Esophagus muscularis mucosa (tissue), 4 donors: Measurements from ENCODE around the gene SAP25. TPM values are rescaled to one million over a fixed set of nuclear protein-coding genes. Genes with fewer than 3 reads are reported as not detected.
"Not testable (repeated sequence)": the region's sequence is repeated elsewhere in the genome, so short reads cannot be mapped to it uniquely, and the experiment has no call there.

Experiments
- DNase-seq: peaks from one replicate; pipeline ENCODE4 v3.0.0-alpha.2; 2017; ENCODE audit errors: extremely low spot score
- H3K27ac ChIP-seq, 4 donors: fragments of 200-600 bp; sonication (generic); replicated peaks in 1 of 4; 1 replicate in 3 of 4; 2 replicates in 1 of 4; pipeline ENCODE4 v1.5.1; 2016 to 2019; ENCODE audit warnings: mild to moderate bottlenecking in 1 of 4
- H3K27me3 ChIP-seq, 4 donors: fragments of 200-600 bp; sonication (generic); one replicate each; pipeline versions ENCODE4 v1.5.1 to v1.6.0; 2016 to 2019
- H3K36me3 ChIP-seq, 4 donors: fragments of 200-600 bp; sonication (generic); one replicate each; pipeline ENCODE4 v1.5.1; 2016 to 2019
- H3K4me1 ChIP-seq, 4 donors: fragments of 200-600 bp; sonication (generic); one replicate each; pipeline ENCODE4 v1.5.1; 2016 to 2019
- H3K4me3 ChIP-seq, 4 donors: fragments of 200-600 bp; sonication (generic); 1 replicate in 2 of 4; 2 replicates in 2 of 4; pipeline ENCODE4 v1.5.1; 2016 to 2019; ENCODE audit warnings: mild to moderate bottlenecking in 4 of 4, moderate library complexity in 1 of 4
- H3K9me3 ChIP-seq, 4 donors: fragments of 200-600 bp; sonication (generic); 1 replicate in 3 of 4; 2 replicates in 1 of 4; pipeline ENCODE4 v1.5.1; 2016 to 2019
- EP300 ChIP-seq: sonication (generic); formaldehyde crosslinking; IDR thresholded peaks from one replicate; pipeline ENCODE4 v1.6.1; 2017; ENCODE audit warnings: antibody characterized with exemption
- POLR2A ChIP-seq: fragments of 450-650 bp; IDR thresholded peaks from one replicate; pipeline ENCODE4 v1.6.1; 2017; ENCODE audit warnings: antibody characterized with exemption, moderate library complexity, mild to moderate bottlenecking, low read depth
- POLR2AphosphoS5 ChIP-seq, 2 donors: sonication (generic); formaldehyde crosslinking; IDR thresholded peaks; one replicate each; pipeline ENCODE4 v1.6.1; 2017; ENCODE audit warnings: antibody characterized with exemption in 2 of 2
- WGBS: methylation state at CpG from one replicate; pipeline ENCODE4 v1.1.5; 2018; 5-methylcytosine and 5-hydroxymethylcytosine counted together
- intact Hi-C: fragments of 100-400 bp; cut with DNase I; formaldehyde crosslinking; loops from one replicate; pipeline ENCODE4 v1.15.1; 2023
- total RNA-seq, 4 donors: library from RNA; depleted of rRNA; stranded (reverse); fragments of >200 nt; gene quantifications; one replicate each; pipeline versions ENCODE4 v1.1.0 to v1.2.1, GENCODE V29; 2016
- TF ChIP-seq, protein P1 (sequence below), 3 experiments: fragments of 200-600 bp in 2 of 3; fragments of 450-650 bp in 1 of 3; sonication (generic) in 2 of 3; IDR thresholded peaks; one replicate each; pipeline ENCODE4 v1.5.1; 2017 to 2019; ENCODE audit warnings: antibody characterized with exemption in 3 of 3, mild to moderate bottlenecking in 2 of 3, moderate library complexity in 1 of 3

SAP25 gene
- total RNA-seq, 4 donors from 2014 or later = 0.83 to 0.92 TPM; not detected in 2

DNA sequence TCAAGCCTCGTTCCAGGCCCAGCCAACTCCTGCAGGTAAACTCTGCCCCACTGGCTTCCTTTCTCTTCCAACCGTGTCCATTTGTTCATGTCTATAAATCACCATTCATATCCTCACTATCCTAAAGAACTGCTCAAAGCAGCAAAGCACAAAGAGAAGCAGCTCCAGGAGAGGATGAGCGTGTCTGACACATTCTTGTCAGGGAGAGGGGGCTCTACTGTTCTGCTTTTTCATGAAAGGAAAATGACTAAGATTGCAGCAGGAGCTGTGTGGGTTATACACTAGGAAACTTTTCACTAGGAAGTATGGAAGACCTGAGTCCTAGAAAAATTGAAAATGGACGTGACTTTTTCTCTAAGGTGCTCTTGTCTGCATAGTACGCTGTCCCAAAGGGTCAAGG, 18.0 kb downstream of the SAP25 start:
- Histone ChIP-seq H3K27ac (no peak overlapping the region), H3K27me3 (no peaks in the 10 kb centered on the region), H3K4me3 (no peak overlapping the region), H3K4me1 (peaks cover 0 to 13% (median 11%) of the 10 kb centered on the region in 4 donors), H3K36me3 (peaks cover 20 to 85% (median 62%) of the 10 kb centered on the region in 4 donors), H3K9me3 (no peaks in the 10 kb centered on the region)
- intact Hi-C loops = loop anchor here (2.0 kb wide), 1 partner anchor 85 kb away; no protein-coding TSS in a partner anchor
- WGBS = 83% methylated on average over 5 of the region's 5 CpGs
- TF ChIP-seq POLR2AphosphoS5 (IDR thresholded peaks at IDR 0.05) (no peak), EP300 (no peak), POLR2A (no peak)
- TF ChIP-seq, protein P1, sequence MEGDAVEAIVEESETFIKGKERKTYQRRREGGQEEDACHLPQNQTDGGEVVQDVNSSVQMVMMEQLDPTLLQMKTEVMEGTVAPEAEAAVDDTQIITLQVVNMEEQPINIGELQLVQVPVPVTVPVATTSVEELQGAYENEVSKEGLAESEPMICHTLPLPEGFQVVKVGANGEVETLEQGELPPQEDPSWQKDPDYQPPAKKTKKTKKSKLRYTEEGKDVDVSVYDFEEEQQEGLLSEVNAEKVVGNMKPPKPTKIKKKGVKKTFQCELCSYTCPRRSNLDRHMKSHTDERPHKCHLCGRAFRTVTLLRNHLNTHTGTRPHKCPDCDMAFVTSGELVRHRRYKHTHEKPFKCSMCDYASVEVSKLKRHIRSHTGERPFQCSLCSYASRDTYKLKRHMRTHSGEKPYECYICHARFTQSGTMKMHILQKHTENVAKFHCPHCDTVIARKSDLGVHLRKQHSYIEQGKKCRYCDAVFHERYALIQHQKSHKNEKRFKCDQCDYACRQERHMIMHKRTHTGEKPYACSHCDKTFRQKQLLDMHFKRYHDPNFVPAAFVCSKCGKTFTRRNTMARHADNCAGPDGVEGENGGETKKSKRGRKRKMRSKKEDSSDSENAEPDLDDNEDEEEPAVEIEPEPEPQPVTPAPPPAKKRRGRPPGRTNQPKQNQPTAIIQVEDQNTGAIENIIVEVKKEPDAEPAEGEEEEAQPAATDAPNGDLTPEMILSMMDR (IDR thresholded peaks at IDR 0.05) = no peak
- DNase-seq = no peak

DNA sequence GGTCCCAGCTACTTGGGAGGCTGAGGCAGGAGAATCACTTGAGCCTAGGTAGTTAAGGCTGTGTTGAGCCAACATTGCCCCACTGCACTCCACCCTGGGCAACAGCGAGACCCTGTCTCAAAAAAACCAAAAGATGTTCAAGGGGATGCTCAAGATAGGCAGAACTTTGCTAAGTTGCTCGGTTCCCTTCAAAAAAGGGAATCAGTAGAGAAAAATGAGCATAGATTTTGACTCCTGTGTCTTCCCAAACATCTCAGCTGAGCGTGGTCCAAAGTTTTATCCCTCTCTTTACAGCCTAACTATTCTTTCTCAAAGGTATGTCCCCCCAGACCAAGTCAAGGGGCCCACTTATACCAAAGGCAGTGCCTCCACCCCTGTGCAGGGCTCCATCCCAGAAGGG, 20.7 kb downstream of the SAP25 start:
- H3K9me3 ChIP-seq = no peaks in the 10 kb centered on the region
- no peak for TF ChIP-seq POLR2AphosphoS5 (IDR thresholded peaks at IDR 0.05)
- no peak for TF ChIP-seq EP300
- no peak for TF ChIP-seq POLR2A
- TF ChIP-seq, protein P1 (IDR thresholded peaks at IDR 0.05) = no peak
- no peak overlapping the region for H3K27ac ChIP-seq
- WGBS = 95% methylated on average over 3 of the region's 3 CpGs
- no peaks in the 10 kb centered on the region for H3K27me3 ChIP-seq
- intact Hi-C loops = no loop called here
- DNase-seq = no peak
- no peak overlapping the region for H3K4me3 ChIP-seq
- peaks cover 20 to 89% (median 75%) of the 10 kb centered on the region in 4 donors for H3K36me3 ChIP-seq
- peaks cover 8 to 19% (median 16%) of the 10 kb centered on the region in 4 donors for H3K4me1 ChIP-seq

DNA sequence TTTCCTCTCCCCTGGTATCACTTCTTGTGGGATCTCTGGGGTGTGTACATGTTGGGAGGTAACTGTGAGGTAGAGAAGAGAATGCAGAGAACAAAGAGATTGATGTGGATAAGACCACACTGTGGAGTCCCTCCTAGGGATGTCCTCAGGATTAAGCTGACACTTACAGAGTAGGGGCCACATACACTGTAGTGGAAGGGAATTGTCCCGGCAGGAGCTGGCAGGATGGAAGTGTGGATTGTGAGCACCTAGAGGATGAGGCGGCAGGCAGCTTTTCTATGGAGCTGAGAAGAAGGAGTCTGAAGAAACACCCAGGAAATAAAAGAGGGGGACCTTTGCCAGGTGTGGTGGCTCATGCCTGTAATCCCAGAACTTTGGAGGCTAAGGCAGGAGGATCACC, 21.2 kb downstream of the SAP25 start:
- Histone ChIP-seq H3K9me3 (no peaks in the 10 kb centered on the region), H3K27me3 (no peaks in the 10 kb centered on the region), H3K4me1 (peaks cover 13 to 24% (median 21%) of the 10 kb centered on the region in 4 donors), H3K4me3 (no peak overlapping the region), H3K36me3 (peaks cover 20 to 84% (median 75%) of the 10 kb centered on the region in 4 donors), H3K27ac (no peak overlapping the region)
- DNase-seq = no peak
- no peak for TF ChIP-seq POLR2A
- intact Hi-C loops = no loop called here
- WGBS = 84% methylated on average over 2 of the region's 2 CpGs

DNA sequence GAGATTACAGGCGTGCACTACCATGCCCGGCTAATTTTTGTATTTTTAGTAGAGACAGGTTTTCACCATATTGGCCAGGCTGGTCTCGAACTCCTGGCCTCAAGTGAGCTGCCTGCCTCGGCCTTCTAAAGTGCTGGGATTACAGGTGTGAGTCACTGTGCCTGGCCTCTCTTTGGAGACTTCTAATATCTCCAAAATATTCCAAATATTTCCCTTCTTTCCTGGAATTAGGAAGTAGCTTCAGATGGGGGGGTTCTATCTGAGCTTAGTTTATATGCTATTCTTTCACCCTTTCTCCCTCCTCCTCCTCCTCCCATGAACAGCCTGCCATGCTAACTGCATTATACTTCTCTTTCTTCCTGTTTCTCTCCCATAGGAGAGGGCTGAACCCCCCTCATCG, 25.3 kb downstream of the SAP25 start:
- DNase-seq, H3K4me3 ChIP-seq, H3K27me3 ChIP-seq, intact Hi-C loops, H3K9me3 ChIP-seq: not testable (repeated sequence)
- Histone ChIP-seq H3K36me3 (peaks cover 0 to 45% (median 41%) of the 10 kb centered on the region in 4 donors), H3K27ac (peak overlapping the region; percentile 91 to 92 (median 92)), H3K4me1 (peaks cover 49 to 65% (median 62%) of the 10 kb centered on the region in 4 donors)
- WGBS = 66% methylated on average over 4 of the region's 5 CpGs

DNA sequence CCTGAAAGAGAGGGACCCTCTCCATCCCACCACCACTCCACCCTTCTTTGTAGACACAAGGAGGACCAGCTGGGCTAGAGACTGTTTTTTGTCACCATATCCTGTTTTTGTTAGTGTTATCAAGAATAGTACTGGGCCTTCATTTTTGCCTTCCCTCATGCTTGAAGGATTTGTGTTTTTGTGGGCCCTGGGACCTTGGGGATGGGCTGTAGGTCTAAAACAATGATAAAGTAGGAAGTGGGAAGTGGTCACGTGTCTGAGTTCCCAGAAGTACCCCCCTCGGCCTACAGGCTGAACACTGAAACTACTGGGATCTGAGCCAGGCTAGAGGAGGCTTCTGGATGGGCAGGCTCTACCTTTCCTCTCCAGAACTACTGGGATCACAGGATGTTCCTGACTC, 25.8 kb downstream of the SAP25 start:
- Histone ChIP-seq H3K27ac (peak overlapping the region; percentile 91 to 92 (median 92)), H3K4me3 (no peak overlapping the region), H3K36me3 (peaks cover 0 to 39% (median 35%) of the 10 kb centered on the region in 4 donors), H3K27me3 (no peaks in the 10 kb centered on the region), H3K4me1 (peaks cover 49 to 71% (median 67%) of the 10 kb centered on the region in 4 donors), H3K9me3 (no peaks in the 10 kb centered on the region)
- WGBS = 30% methylated on average over 2 of the region's 2 CpGs
- DNase-seq = no peak
- TF ChIP-seq POLR2A (no peak), EP300 (no peak), POLR2AphosphoS5 (IDR thresholded peaks at IDR 0.05) (peak in 1 of 2 donors; percentile 12)
- TF ChIP-seq, protein P1 (IDR thresholded peaks at IDR 0.05) = peak in 1 of 3 experiments; percentile 12
- intact Hi-C loops = no loop called here
